GM18499 (cell line): Measurements from ENCODE around the gene USP36.
A peak's percentile ranks its signal among the peaks of the same experiment; 100 is the strongest.

Source experiments
- ATAC-seq: cut with Tn5 transposase; IDR thresholded peaks from one replicate; pipeline ENCODE4 v1.9.1; 2021; ENCODE audit warnings: moderate number of reproducible peaks; ENCODE audit not compliant: insufficient read depth, unreplicated experiment

The USP36 gene

GRCh38 chr17:78840530-78840779, 159 bp downstream of the USP36 start:
- no peak for ATAC-seq

GRCh38 chr17:78839762-78840529, 668 bp downstream of the USP36 start:
- ATAC-seq = peak; percentile 8

GRCh38 chr17:78839235-78839761, 1.3 kb downstream of the USP36 start:
- no peak for ATAC-seq

DNA sequence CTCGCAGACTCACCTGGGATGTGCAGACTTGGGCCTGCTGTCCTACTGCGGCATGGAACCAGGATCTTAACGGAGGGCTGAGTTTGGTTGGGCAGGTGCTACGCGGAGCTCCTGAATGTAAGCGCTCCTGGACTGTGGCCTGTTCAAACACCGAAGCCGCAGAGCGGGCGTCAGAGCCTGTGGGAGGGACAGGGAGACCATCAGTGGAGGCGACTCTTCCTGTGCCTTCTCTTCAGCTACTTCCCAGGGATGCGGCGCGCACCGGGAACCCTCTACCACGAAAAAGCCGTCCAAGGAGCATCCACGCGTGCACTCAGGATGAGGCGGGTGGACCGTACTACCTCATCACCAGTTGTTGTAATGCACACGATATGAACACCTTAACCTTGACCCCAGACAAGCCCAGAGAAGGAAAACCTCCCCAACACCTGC, 2.0 kb downstream of the USP36 start:
- no peak for ATAC-seq

DNA sequence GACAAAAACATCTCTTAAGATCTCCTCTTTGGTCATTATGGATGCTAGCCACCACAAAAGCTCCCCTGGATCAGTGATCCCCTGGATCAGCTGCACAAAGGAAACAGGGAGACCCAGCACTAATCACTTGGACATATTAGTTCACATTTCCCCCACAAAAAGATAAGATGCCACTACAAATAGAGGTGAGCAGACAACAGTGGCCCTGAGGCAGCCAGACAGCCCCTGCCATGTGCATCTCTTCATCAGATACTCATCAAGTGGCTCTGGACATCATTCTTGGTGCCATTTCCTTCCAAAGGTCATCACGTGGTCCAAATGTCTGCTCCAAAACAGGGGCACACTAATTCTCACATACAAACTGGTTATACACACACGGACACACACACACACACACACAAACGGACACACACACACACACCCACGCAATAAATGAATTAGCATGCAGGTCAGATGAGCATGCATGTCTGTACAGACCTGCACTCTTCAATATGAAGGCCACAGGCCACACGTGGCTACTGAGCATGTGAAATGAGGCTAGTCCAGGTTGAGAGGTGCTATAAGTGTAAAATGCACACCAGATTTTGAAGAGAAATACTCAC, 4.1 kb downstream of the USP36 start:
- ATAC-seq = no peak

DNA sequence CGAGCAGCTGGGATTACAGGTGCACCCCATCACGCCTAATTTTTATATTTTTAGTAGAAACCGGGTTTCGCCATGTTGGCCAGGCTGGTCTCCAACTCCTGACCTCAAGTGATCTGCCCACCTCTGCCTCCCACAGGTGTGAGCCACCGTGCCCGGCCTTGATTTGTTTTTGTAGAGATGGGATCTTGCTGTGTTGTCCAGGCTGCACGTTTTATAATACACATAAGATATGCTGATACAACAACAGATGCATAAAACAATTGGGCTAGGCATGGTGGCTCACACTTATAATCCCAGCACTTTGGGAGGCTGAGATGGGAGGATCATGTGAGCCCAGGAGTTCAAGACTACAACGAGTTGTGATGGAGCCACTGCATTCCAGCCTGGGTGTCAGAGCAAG, 6.0 kb downstream of the USP36 start:
- ATAC-seq = no peak

- no peak for ATAC-seq
These were observed 8.1 kb downstream of the USP36 start for GRCh38 chr17:78832541-78832810.

- no peak for ATAC-seq
These were observed 8.7 kb downstream of the USP36 start for GRCh38 chr17:78831688-78832540.

GRCh38 chr17:78829477-78829876, 11.1 kb downstream of the USP36 start:
- no peak for ATAC-seq

DNA sequence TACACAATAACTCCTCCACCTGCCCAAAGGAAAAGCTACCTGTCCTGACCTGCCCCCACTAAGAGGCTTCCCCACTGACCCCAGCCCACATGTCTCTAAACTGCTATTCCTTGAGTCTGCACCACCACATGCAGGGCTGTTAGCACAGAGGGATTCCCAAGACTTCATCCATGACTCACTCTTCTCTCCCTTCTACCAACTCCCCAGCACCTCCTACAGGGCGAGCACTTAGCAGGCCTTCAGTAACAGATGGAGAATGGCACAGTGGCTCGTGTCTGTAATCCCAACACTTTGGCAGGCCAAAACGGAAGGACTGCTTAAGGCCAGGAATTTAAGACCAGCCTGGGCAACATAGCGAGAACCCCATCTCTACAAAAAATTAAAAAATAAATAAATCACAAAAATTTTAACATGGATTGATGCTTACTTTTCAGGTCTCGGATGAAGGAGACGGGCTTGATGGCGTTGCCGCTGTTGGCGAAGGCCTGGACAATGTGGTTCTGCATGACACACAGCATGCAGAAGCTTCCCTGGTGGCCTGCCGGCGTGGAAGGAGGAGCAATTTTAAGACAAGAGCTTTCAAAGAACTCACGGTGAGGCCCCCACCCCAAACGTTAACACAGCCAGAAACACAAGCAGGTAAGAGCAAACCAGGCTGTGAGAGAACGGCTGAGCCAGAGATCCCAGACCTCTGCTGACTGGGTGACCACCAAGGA, 12.0 kb downstream of the USP36 start:
- no peak for ATAC-seq

GRCh38 chr17:78826836-78827509, 13.6 kb downstream of the USP36 start:
- no peak for ATAC-seq

DNA sequence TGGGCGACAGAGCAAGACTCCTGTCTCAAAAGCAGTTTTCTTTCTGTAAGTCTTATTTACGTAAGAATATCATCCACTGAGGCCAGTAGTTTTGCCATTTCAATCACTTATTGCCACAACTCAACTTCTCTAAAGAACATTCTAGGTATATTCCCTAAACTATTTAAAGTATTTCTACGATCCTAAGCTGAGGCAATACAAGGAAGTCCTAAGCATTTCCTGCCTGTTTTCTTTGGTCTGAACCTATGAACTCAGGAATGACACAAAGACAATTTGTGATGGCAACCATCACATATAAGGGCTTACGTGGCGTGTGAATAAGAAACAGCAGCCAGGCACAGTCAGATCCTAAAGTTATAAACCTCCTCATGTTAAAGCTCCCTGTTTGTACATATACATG, 14.2 kb downstream of the USP36 start:
- ATAC-seq = no peak

- ATAC-seq = no peak
These were observed 14.9 kb downstream of the USP36 start for GRCh38 chr17:78825696-78826095.

DNA sequence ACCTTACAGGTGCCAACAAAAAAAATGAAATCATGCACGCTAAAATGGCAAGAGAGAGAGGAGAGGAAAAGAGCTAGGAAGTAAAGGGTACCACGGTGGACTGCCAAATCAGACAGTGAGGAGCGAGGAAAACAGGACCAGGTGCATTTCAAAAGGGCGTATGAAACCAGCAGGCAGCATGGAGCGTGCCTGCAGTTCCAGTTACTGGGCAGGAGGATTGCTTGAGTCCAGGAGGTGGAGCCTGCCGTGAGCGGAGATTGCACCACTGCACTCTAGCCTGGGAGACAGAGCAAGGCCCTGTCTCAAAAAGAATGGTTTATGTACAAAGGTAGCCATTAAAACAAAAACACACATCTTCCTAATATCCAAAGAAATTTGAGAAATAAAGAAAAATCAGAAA, 16.4 kb downstream of the USP36 start:
- no peak for ATAC-seq

DNA sequence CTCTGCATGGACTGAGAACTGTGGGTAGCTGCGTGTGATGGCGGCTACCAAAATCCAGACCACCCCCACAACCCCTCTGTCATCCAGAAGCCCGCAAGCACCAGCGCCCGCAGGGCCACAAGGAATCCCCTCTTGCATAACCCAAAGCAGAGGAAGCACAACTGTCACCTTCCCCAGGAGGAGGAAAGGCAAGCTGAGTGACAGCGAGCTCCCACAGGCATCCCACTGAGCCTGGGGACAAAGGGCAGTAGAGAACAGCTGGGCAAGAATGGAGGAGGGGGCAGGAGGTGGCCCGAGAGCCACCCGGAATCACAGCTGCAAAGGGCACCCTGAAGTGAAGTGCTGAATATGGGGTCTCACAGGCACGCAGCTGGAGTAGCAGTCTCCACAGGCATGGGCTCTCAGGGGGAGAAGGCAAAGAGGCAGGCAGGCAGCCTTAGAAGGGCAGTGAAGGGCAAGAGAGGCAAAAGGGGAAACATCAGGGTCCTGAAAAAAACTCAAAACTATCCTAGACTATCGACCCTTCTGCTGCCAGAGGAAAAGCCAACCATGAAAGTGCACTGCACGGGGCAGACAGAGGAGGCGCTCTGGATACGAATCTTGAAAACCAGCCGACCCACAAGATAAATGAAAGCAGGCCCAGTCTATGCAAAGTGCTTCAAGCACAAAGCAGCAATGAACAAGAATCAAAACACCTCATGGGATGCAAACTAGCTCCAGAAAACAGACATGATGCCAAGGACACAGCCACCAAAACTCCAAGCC, 17.1 kb downstream of the USP36 start:
- ATAC-seq = no peak

- ATAC-seq = no peak
These were observed 18.1 kb downstream of the USP36 start for GRCh38 chr17:78822552-78822951.

DNA sequence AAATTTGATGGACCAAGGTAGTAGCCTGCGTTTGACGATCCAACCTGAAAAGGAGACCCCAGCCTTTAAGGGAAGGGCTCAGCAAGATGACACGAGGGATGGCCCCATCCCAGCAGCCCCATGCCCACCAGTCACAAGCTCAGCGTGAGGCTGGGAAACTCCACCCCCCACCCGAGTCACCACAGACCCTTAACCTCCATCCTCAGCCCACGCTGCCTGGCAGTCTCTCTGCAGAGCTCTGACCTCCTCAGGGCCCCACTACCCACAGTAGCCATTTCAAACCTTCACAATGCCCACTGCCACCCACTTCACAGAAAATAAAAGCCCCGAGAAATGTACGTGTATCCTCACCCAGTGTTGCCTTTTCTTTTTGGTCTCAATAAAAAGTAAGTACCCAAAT, 18.7 kb downstream of the USP36 start:
- ATAC-seq = no peak

- ATAC-seq = no peak
These were observed 19.8 kb downstream of the USP36 start for GRCh38 chr17:78820841-78821240.
